ENCODE results near the gene RASSF8. TPM values are rescaled to one million over a fixed set of nuclear protein-coding genes. Genes with fewer than 3 reads are reported as not detected.

Gene RASSF8
- total RNA-seq, 1 experiment from 2014 or later = 26.5 TPM

DNA sequence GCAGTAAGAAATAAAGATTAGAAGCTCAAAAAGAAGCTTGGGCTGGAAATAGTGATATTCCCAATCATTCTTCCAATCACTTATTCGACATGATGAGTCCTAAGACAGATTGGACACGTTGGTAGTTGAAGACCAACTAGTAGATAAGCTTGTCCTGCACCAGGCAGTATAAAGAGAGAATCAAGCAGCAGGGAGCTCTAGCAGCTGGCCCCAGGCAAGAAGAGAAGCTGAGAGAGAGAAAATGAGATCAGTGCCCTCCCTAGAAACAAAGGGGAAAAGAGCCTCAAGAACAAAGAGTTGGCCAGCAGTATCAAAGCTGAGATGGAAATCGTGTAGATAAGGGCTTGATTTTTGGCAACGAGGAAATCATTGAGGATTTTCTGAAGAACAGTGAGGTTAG lies 20.6 kb downstream of the RASSF8 start:
- CTCF ChIA-PET = no interaction called here

DNA sequence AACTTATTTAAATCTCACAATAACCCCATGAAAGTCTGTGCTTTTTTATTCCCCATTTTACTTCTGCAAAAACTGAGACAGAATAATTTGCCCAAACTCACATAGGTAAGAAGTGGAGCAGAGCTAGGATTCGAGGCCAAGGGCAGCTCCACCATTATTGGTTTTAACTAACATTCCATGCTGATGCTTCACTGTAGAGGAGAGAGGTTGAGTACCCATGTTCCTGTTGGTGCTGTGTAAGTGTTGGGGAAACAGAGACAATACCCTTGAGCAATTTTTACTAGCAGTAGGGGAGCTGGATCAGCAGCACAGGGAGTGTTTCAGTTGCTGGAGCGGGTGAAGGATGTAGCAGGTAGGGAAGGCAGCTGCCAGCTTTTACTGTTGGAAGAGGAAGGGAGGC lies 21.1 kb downstream of the RASSF8 start:
- Histone ChIP-seq H3K4me2 (no peak overlapping the region), H3K4me3 (no peak overlapping the region), H3F3A (ENCODE audit: insufficient read depth, low read depth) (no peaks in the 10 kb centered on the region; the same call in 1 of the 2 replicates), H2AFZ (no peak overlapping the region), H4K20me1 (ENCODE audit: insufficient read depth) (no peaks in the 10 kb centered on the region), H3K79me2 (ENCODE audit: low read depth) (peaks cover 49% of the 10 kb centered on the region), H3K4me1 (replicated peaks; ENCODE audit: insufficient read depth) (no peaks in the 10 kb centered on the region), H3K9me2 (ENCODE audit: insufficient read depth) (no peaks in the 10 kb centered on the region), H3K27me3 (ENCODE audit: insufficient read depth, low read depth) (no peaks in the 10 kb centered on the region), H3K36me3 (ENCODE audit: low read depth) (no peaks in the 10 kb centered on the region), H3K27ac (no peak overlapping the region), H3K9me3 (ENCODE audit: insufficient read depth, low read depth) (no peaks in the 10 kb centered on the region)
- TF ChIP-seq EZH2 (IDR thresholded peaks at IDR 0.05; ENCODE audit: low read depth) = no peak
- TF ChIP-seq, protein P1, sequence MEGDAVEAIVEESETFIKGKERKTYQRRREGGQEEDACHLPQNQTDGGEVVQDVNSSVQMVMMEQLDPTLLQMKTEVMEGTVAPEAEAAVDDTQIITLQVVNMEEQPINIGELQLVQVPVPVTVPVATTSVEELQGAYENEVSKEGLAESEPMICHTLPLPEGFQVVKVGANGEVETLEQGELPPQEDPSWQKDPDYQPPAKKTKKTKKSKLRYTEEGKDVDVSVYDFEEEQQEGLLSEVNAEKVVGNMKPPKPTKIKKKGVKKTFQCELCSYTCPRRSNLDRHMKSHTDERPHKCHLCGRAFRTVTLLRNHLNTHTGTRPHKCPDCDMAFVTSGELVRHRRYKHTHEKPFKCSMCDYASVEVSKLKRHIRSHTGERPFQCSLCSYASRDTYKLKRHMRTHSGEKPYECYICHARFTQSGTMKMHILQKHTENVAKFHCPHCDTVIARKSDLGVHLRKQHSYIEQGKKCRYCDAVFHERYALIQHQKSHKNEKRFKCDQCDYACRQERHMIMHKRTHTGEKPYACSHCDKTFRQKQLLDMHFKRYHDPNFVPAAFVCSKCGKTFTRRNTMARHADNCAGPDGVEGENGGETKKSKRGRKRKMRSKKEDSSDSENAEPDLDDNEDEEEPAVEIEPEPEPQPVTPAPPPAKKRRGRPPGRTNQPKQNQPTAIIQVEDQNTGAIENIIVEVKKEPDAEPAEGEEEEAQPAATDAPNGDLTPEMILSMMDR (conservative IDR thresholded peaks at IDR 0.05) = no peak
- intact Hi-C loops (cut with micrococcal nuclease; ENCODE audit: unreplicated experiment) = no loop called here
- DNase-seq = no peak
- CTCF ChIA-PET = no interaction called here
- POLR2A ChIA-PET (ENCODE audit: unreplicated experiment) = interaction anchor here (0.6 kb wide), 1 partner anchor 518 kb away, joined by 3 read pairs; no protein-coding TSS in a partner anchor
- no TSS peak for BruUV-seq (replicated peaks)

More for the DNA sequence above, 20.6 kb downstream of the RASSF8 start:
- Histone ChIP-seq H2AFZ (no peak overlapping the region), H3K27ac (no peak overlapping the region), H3K4me1 (replicated peaks; ENCODE audit: insufficient read depth) (no peaks in the 10 kb centered on the region), H3K4me3 (no peak overlapping the region), H3K9me2 (ENCODE audit: insufficient read depth) (no peaks in the 10 kb centered on the region), H3K36me3 (ENCODE audit: low read depth) (no peaks in the 10 kb centered on the region), H3K79me2 (ENCODE audit: low read depth) (peaks cover 49% of the 10 kb centered on the region), H3K9me3 (ENCODE audit: insufficient read depth, low read depth) (no peaks in the 10 kb centered on the region), H3K27me3 (ENCODE audit: insufficient read depth, low read depth) (no peaks in the 10 kb centered on the region), H4K20me1 (ENCODE audit: insufficient read depth) (no peaks in the 10 kb centered on the region), H3K4me2 (no peak overlapping the region), H3F3A (ENCODE audit: insufficient read depth, low read depth) (no peaks in the 10 kb centered on the region; the same call in 1 of the 2 replicates)
- TF ChIP-seq, protein P1 (conservative IDR thresholded peaks at IDR 0.05) = no peak
- no peak for TF ChIP-seq EZH2 (IDR thresholded peaks at IDR 0.05; ENCODE audit: low read depth)
- intact Hi-C loops (cut with micrococcal nuclease; ENCODE audit: unreplicated experiment) = no loop called here
- no peak for DNase-seq
- no TSS peak for BruUV-seq (replicated peaks)
- POLR2A ChIA-PET (ENCODE audit: unreplicated experiment) = no interaction called here

DNA sequence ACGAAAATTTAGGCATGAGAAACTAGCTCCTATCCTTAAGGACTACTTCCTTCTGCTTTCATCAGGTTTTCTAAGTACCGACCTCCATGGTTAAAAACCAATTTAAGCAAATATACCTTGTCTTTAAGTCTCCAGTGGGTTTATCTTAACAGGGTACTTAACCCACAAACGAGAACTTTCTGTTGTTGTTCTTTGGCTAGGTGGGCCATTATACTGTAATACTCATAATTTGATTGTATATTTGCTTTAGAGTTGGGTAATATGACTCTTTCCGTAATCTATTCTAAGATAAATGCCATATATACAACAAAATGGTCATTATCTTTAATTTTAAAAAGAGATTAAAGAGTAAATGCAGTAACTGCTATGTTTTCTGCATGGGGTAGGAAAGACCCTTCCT lies 21.6 kb downstream of the RASSF8 start:
- Histone ChIP-seq H2AFZ (no peak overlapping the region), H3F3A (ENCODE audit: insufficient read depth, low read depth) (no peaks in the 10 kb centered on the region; the same call in 1 of the 2 replicates), H3K4me1 (replicated peaks; ENCODE audit: insufficient read depth) (no peaks in the 10 kb centered on the region), H3K36me3 (ENCODE audit: low read depth) (no peaks in the 10 kb centered on the region), H3K27ac (no peak overlapping the region), H3K27me3 (ENCODE audit: insufficient read depth, low read depth) (no peaks in the 10 kb centered on the region), H4K20me1 (ENCODE audit: insufficient read depth) (no peaks in the 10 kb centered on the region), H3K9me2 (ENCODE audit: insufficient read depth) (no peaks in the 10 kb centered on the region), H3K9me3 (ENCODE audit: insufficient read depth, low read depth) (no peaks in the 10 kb centered on the region), H3K4me2 (no peak overlapping the region), H3K4me3 (no peak overlapping the region), H3K79me2 (ENCODE audit: low read depth) (peaks cover 51% of the 10 kb centered on the region)
- TF ChIP-seq, protein P1 (conservative IDR thresholded peaks at IDR 0.05) = no peak
- no peak for DNase-seq
- CTCF ChIA-PET = no interaction called here
- intact Hi-C loops (cut with micrococcal nuclease; ENCODE audit: unreplicated experiment) = no loop called here
- no TSS peak for BruUV-seq (replicated peaks)
- POLR2A ChIA-PET (ENCODE audit: unreplicated experiment) = interaction anchor here (0.6 kb wide), 1 partner anchor 518 kb away, joined by 3 read pairs; no protein-coding TSS in a partner anchor

All from PC-9 (cell line).